Esophagus muscularis mucosa (tissue), 4 donors: ENCODE results near the gene CT55. TPM values are rescaled to one million over a fixed set of nuclear protein-coding genes. Genes with fewer than 3 reads are reported as not detected.

ENCODE experiments used
- DNase-seq: peaks from one replicate; pipeline ENCODE4 v3.0.0-alpha.2; 2017; ENCODE audit errors: extremely low spot score
- H3K27ac ChIP-seq, 4 donors: fragments of 200-600 bp; sonication (generic); replicated peaks in 1 of 4; 1 replicate in 3 of 4; 2 replicates in 1 of 4; pipeline ENCODE4 v1.5.1; 2016 to 2019; ENCODE audit warnings: mild to moderate bottlenecking in 1 of 4
- H3K27me3 ChIP-seq, 4 donors: fragments of 200-600 bp; sonication (generic); one replicate each; pipeline versions ENCODE4 v1.5.1 to v1.6.0; 2016 to 2019
- H3K36me3 ChIP-seq, 4 donors: fragments of 200-600 bp; sonication (generic); one replicate each; pipeline ENCODE4 v1.5.1; 2016 to 2019
- H3K4me1 ChIP-seq, 4 donors: fragments of 200-600 bp; sonication (generic); one replicate each; pipeline ENCODE4 v1.5.1; 2016 to 2019
- H3K4me3 ChIP-seq, 4 donors: fragments of 200-600 bp; sonication (generic); 1 replicate in 2 of 4; 2 replicates in 2 of 4; pipeline ENCODE4 v1.5.1; 2016 to 2019; ENCODE audit warnings: mild to moderate bottlenecking in 4 of 4, moderate library complexity in 1 of 4
- H3K9me3 ChIP-seq, 4 donors: fragments of 200-600 bp; sonication (generic); 1 replicate in 3 of 4; 2 replicates in 1 of 4; pipeline ENCODE4 v1.5.1; 2016 to 2019
- CTCF ChIP-seq, 3 experiments: fragments of 200-600 bp in 2 of 3; fragments of 450-650 bp in 1 of 3; sonication (generic) in 2 of 3; IDR thresholded peaks; one replicate each; pipeline ENCODE4 v1.5.1; 2017 to 2019; ENCODE audit warnings: antibody characterized with exemption in 3 of 3, mild to moderate bottlenecking in 2 of 3, moderate library complexity in 1 of 3
- EP300 ChIP-seq: sonication (generic); formaldehyde crosslinking; IDR thresholded peaks from one replicate; pipeline ENCODE4 v1.6.1; 2017; ENCODE audit warnings: antibody characterized with exemption
- POLR2A ChIP-seq: fragments of 450-650 bp; IDR thresholded peaks from one replicate; pipeline ENCODE4 v1.6.1; 2017; ENCODE audit warnings: antibody characterized with exemption, moderate library complexity, mild to moderate bottlenecking, low read depth
- POLR2AphosphoS5 ChIP-seq, 2 donors: sonication (generic); formaldehyde crosslinking; IDR thresholded peaks; one replicate each; pipeline ENCODE4 v1.6.1; 2017; ENCODE audit warnings: antibody characterized with exemption in 2 of 2
- WGBS: methylation state at CpG from one replicate; pipeline ENCODE4 v1.1.5; 2018; 5-methylcytosine and 5-hydroxymethylcytosine counted together
- intact Hi-C: fragments of 100-400 bp; cut with DNase I; formaldehyde crosslinking; loops from one replicate; pipeline ENCODE4 v1.15.1; 2023
- total RNA-seq, 4 donors: library from RNA; depleted of rRNA; stranded (reverse); fragments of >200 nt; gene quantifications; one replicate each; pipeline versions ENCODE4 v1.1.0 to v1.2.1, GENCODE V29; 2016

The CT55 gene
- total RNA-seq, 4 donors from 2014 or later = not detected

GRCh38 chrX:135112096-135112729 is 59.0 kb downstream of the CT55 start:
- no peaks in the 10 kb centered on the region for H3K4me1 ChIP-seq
- peaks cover 0 to 8% (median 0%) of the 10 kb centered on the region in 4 donors for H3K27me3 ChIP-seq
- no peak overlapping the region for H3K4me3 ChIP-seq
- intact Hi-C loops = no loop called here
- no peak for DNase-seq
- TF ChIP-seq CTCF (IDR thresholded peaks at IDR 0.05) = peak; percentile 42 to 48 (median 43)
- no peak for TF ChIP-seq EP300
- no peak for TF ChIP-seq POLR2AphosphoS5 (IDR thresholded peaks at IDR 0.05)
- no peaks in the 10 kb centered on the region for H3K36me3 ChIP-seq
- 24% methylated on average over 5 of the region's 5 CpGs for WGBS
- H3K27ac ChIP-seq = no peak overlapping the region
- no peaks in the 10 kb centered on the region for H3K9me3 ChIP-seq

- H3K9me3 ChIP-seq = no peaks in the 10 kb centered on the region
- no peak overlapping the region for H3K27ac ChIP-seq
- intact Hi-C loops = no loop called here
- no peak overlapping the region for H3K4me3 ChIP-seq
- H3K27me3 ChIP-seq = peaks cover 0 to 8% (median 0%) of the 10 kb centered on the region in 4 donors
- no peaks in the 10 kb centered on the region for H3K36me3 ChIP-seq
- no peak for DNase-seq
- WGBS = 76% methylated on average over 3 of the region's 3 CpGs
- TF ChIP-seq POLR2A = no peak
- no peak for TF ChIP-seq CTCF (IDR thresholded peaks at IDR 0.05)
- TF ChIP-seq EP300 = no peak
- no peak for TF ChIP-seq POLR2AphosphoS5 (IDR thresholded peaks at IDR 0.05)
- H3K4me1 ChIP-seq = no peaks in the 10 kb centered on the region
Measured at GRCh38 chrX:135109554-135109953, 61.6 kb downstream of the CT55 start.

Other genes with a start within 250 kb of the CT55 start
- gene SMIM10, start 180.4 kb downstream of the CT55 start, total RNA-seq = 10 to 100 TPM in 3 of 4 donors, 1 to 10 TPM in 1; 8.9 to 12.9 (median 11.6) TPM
- gene RTL8B, start 148.9 kb downstream of the CT55 start, total RNA-seq = 10 to 100 TPM; 13.7 to 19.1 (median 15.9) TPM
- 100 to 1,000 TPM; 102 to 155 (median 140) TPM for gene RTL8C, start 139.0 kb downstream of the CT55 start, total RNA-seq
- 10 to 100 TPM; 22.7 to 37.6 (median 34.9) TPM for gene RTL8A, start 119.3 kb downstream of the CT55 start, total RNA-seq
- gene SMIM10L2B, start 72.7 kb downstream of the CT55 start, total RNA-seq = 1 to 10 TPM; 1.2 to 2.1 (median 2.1) TPM
- not detected for gene ETDB, start 50.9 kb downstream of the CT55 start, total RNA-seq
- not detected for gene ETDA, start 80.7 kb upstream of the CT55 start, total RNA-seq
- gene ETDC, start 138.1 kb upstream of the CT55 start, total RNA-seq = not detected
- 1 to 10 TPM; 5.5 to 7.1 (median 6.9) TPM for gene ZNF75D, start 172.7 kb upstream of the CT55 start, total RNA-seq
- gene ZNF449, start 173.4 kb upstream of the CT55 start, total RNA-seq = 10 to 100 TPM in 1 of 4 donors, 1 to 10 TPM in 3; 6.0 to 10.4 (median 8.1) TPM